MV-4-11 (cell line): Measurements from ENCODE around the gene EPHA2.
"Not testable (repeated sequence)": the region's sequence is repeated elsewhere in the genome, so short reads cannot be mapped to it uniquely, and the experiment has no call there.

Experiments
- DNase-seq: peaks from one replicate; lab custom pipeline; 2025; lab: John Stamatoyannopoulos, UW

Gene EPHA2

GRCh38 chr1:16119504-16119903, 36.4 kb downstream of the EPHA2 start:
- no peak for DNase-seq

GRCh38 chr1:16118706-16119105, 37.2 kb downstream of the EPHA2 start:
- DNase-seq: no peak

- DNase-seq: no peak
These were observed 37.9 kb downstream of the EPHA2 start for GRCh38 chr1:16117936-16118335.

GRCh38 chr1:16117369-16117768, 38.5 kb downstream of the EPHA2 start:
- no peak for DNase-seq

GRCh38 chr1:16116625-16117024, 39.2 kb downstream of the EPHA2 start:
- DNase-seq: no peak

GRCh38 chr1:16116002-16116401, 39.9 kb downstream of the EPHA2 start:
- DNase-seq: no peak

- no peak for DNase-seq
These were observed 40.3 kb downstream of the EPHA2 start for GRCh38 chr1:16115468-16115983.

- DNase-seq: no peak
These were observed 41.1 kb downstream of the EPHA2 start for GRCh38 chr1:16114527-16115467.

- no peak for DNase-seq
These were observed 43.0 kb downstream of the EPHA2 start for GRCh38 chr1:16112596-16113555.

- DNase-seq: no peak
These were observed 43.9 kb downstream of the EPHA2 start for GRCh38 chr1:16111771-16112595.

- DNase-seq: no peak
These were observed 45.0 kb downstream of the EPHA2 start for GRCh38 chr1:16110884-16111283.

GRCh38 chr1:16110456-16110855, 45.4 kb downstream of the EPHA2 start:
- DNase-seq: no peak

GRCh38 chr1:16109571-16109970, 46.3 kb downstream of the EPHA2 start:
- DNase-seq: no peak

GRCh38 chr1:16107039-16107438, 48.8 kb downstream of the EPHA2 start:
- not testable (repeated sequence) for DNase-seq

GRCh38 chr1:16101623-16102022, 54.2 kb downstream of the EPHA2 start:
- no peak for DNase-seq

GRCh38 chr1:16099412-16099811, 56.5 kb downstream of the EPHA2 start:
- DNase-seq: no peak

- no peak for DNase-seq
These were observed 60.4 kb downstream of the EPHA2 start for GRCh38 chr1:16095447-16095846.

GRCh38 chr1:16094453-16095158, 61.3 kb downstream of the EPHA2 start:
- DNase-seq: no peak

GRCh38 chr1:16093611-16094010, 62.3 kb downstream of the EPHA2 start:
- no peak for DNase-seq

GRCh38 chr1:16092923-16093511, 62.9 kb downstream of the EPHA2 start:
- no peak for DNase-seq
